HG02885 (cell line): ENCODE results near the gene NOX5.

ENCODE experiments used
- ATAC-seq: cut with Tn5 transposase; IDR thresholded peaks from one replicate; pipeline ENCODE4 v1.9.1; 2021; ENCODE audit warnings: mild to moderate bottlenecking; ENCODE audit not compliant: unreplicated experiment, poor library complexity

Gene NOX5

DNA sequence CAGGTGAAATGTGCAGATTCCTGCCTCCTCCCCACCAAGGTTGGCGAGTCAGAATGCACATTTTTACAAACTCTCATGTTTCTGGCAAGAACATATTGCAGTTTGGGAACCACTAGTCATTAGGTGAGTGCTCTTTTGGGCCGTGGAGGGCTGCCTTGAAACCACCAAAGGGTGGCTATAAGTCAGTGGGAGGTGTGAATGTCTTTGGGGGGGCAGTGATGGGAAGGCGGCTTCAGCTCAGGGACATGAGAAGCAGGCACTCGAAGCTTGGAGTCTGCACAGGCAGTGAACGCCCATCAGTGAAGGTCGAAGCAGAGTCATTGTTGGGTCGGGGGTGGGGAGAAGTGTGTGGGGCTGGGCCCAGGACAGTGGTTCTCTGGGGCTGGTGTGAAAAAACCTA lies 1.1 kb downstream of the NOX5 start:
- ATAC-seq, result no peak

- no peak for ATAC-seq
Observed at GRCh38 chr15:69016021-69016595, 1.6 kb downstream of the NOX5 start.

DNA sequence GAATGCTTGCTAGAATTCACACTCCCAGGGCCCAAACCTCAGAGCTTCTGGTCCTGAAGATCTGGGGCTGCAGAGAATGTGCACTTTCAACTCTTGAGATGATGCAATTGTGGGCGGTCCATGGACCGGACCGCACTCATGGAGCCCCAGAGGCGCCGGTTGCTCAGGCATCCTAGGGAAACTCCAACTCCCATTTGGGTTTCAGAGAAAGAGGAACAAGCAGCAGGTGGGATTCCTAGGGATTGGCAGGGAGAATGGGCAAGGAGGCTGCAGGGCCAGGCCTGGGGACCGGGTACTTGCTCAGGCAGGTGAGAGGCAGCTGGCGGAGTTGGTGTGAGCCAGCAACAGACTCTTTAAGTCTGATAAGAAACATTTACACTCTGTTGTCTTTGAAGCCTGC lies 3.5 kb downstream of the NOX5 start:
- ATAC-seq, result no peak

GRCh38 chr15:69018951-69019350 lies 4.5 kb downstream of the NOX5 start:
- ATAC-seq, result no peak

DNA sequence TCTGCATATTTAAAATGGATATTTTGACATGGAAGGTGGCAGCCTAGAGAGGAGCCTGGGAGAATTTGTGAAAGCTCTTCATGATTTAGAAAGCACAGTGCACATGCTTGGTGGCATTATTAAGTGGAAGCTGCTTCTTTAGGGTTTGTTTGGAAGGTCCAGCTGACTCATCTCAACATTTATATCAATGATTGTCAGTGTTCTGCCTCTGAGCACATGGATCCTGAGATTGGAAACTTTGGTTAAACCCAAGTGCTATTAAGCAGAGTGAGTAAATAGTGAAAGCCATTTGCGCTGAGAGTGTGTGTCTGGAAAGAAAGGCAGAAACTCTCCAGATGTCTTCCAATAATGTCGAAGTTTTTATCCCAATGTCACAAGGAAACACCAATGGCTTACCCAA lies 7.4 kb downstream of the NOX5 start:
- ATAC-seq, result no peak

DNA sequence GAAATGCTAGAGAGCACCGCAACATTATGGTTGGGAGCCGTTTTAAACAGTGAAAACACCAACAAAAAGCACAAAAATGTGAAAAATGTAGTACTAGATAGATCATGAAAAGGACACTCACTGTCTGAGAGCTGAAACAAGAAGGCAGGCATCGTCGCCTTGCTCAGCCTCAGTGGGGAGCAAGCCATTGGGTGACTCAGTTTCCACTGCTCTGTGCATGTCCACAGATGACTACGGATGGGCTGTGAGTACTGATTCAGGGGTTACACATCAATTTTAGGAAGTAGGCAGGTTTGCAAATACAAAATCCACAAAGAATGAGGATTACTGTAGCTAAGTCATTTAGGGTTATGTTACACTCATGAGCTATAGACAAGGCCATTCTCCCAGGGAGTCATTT lies 10.8 kb downstream of the NOX5 start:
- no peak for ATAC-seq

DNA sequence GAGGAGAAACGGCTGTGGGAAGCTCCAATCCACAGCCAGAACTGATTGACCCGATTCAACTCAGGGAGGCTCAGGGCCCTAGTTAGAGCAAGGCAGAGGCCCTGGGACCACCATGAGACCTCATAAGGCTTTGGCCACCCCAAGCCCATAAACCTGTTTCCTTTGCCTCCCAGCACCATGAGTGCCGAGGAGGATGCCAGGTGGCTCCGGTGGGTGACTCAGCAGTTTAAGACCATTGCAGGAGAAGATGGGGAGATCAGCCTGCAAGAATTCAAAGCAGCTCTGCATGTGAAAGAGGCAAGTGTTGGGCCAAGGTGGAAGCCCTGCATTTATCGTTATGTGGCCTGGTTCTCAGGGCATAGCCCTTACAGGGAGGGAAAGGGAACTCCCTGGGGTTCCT lies 11.9 kb downstream of the NOX5 start:
- ATAC-seq, result no peak

- no peak for ATAC-seq
Observed at GRCh38 chr15:69027976-69028518, 13.6 kb downstream of the NOX5 start.

DNA sequence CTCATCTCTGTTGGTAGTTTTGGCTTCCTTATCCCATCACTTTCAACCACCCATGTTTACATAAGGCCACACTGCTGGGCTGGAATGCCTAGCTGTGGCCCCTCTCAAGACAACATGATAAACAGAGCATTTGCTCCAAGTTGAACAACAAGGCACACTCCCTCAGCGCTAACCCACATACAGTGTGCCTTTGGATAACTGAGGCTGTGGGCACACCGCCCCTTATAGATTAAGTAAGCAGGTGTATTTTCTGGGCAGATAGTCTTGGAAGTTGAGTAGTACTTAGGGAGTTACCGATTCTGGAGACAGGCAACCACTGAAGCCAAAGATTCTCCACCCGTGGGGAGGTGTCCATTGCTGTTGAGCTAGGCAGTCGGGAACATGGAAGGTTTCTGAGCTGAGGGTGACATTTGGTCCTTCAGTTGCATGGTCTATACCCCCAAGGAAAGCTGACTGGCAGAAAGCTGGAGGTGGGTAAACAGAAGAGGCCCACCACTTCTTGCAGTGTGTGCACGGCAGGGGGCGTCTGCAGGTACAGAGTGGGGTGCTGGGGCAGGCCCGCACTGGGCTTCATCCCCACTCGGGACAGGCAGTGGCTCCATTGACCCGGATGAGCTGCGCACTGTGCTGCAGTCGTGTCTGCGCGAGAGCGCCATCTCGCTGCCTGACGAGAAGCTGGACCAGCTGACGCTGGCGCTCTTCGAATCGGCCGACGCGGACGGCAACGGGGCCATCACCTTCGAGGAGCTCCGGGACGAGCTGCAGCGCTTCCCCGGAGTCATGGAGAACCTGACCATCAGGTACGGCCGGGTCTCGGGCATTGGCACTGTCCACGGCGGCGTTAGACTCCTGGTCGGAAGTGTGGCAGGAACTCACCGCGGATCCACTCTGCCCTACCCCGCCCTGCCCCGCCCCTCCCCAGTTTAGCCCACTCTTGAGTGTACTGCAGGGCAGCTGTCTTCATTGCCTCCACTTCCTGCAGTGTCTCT lies 16.8 kb downstream of the NOX5 start:
- ATAC-seq, result no peak

DNA sequence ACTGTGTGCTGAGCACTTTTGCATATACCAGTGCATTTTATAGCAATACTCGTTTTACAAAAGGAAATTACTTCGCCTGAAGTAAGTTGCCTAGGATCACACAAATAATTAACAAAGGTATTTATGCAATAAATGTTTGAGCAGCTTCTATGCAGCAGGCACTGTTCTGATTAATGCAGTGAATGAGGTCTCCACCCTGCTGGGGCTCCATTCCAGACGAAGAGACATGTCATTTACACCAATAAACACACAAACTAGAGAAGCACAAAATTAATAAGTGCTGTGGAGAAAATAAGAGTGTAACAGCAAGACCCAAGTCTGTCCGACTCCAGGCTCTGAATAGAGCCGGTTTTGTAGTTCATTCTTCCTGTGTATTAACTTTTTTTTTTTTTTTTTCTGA lies 17.5 kb downstream of the NOX5 start:
- no peak for ATAC-seq

GRCh38 chr15:69032703-69033373 lies 18.3 kb downstream of the NOX5 start:
- ATAC-seq, result no peak

GRCh38 chr15:69034352-69034751 lies 19.9 kb downstream of the NOX5 start:
- no peak for ATAC-seq

DNA sequence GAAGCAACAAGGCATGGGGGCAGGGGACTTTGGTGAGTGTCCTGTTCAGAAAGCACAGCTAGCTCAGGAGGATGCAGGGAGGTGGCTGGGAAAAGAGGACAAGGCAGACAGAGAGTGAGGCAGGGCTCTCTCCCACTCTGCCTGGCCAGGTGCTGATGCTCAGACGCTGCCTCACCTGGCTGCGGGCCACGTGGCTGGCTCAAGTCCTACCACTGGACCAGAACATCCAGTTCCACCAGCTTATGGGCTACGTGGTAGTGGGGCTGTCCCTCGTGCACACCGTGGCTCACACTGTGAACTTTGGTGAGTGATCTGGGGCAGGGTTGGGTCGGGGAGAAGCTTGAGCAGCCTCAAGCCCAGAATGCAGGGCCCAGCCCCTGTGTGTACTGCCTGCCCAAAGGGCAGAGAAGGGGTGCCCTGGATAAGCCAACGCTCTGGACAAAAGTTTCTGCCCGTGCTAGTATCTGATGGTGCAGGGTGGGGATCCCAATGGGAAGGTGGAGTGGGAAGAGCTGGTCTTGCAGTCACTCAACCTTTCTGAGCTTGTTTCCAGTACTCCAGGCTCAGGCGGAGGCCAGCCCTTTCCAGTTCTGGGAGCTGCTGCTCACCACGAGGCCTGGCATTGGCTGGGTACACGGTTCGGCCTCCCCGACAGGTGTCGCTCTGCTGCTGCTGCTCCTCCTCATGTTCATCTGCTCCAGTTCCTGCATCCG lies 20.9 kb downstream of the NOX5 start:
- no peak for ATAC-seq

DNA sequence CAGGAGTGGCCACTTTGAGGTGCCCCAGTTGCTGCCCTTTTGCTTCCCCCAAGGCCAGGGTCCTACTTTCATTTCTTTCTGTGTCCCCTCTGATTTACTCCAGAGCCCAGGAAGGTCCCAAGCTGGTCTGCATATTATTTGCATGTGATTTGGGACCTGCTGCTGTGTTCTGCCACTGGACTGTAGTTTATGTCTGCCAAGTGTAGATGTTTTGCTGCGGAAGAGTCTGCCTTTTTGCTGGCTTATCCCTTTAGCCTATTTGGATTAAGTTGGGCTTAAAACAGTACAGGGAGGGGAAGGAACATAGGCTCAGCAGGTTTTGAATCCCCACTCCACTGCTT lies 21.4 kb downstream of the NOX5 start:
- ATAC-seq, result no peak

DNA sequence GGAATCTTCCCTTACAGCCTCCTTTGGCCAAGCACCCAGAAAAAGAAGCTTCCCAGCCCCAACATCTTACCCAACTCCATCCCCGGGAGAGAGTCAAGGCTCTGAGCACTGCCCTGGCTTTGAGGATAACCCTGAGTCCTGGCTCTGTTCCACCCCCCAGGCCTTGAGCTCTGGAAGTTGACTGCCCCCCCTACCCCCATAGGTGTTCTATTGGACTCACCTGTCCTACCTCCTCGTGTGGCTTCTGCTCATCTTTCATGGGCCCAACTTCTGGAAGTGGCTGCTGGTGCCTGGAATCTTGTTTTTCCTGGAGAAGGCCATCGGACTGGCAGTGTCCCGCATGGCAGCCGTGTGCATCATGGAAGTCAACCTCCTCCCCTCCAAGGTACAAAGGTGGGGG lies 22.3 kb downstream of the NOX5 start:
- ATAC-seq, result no peak

DNA sequence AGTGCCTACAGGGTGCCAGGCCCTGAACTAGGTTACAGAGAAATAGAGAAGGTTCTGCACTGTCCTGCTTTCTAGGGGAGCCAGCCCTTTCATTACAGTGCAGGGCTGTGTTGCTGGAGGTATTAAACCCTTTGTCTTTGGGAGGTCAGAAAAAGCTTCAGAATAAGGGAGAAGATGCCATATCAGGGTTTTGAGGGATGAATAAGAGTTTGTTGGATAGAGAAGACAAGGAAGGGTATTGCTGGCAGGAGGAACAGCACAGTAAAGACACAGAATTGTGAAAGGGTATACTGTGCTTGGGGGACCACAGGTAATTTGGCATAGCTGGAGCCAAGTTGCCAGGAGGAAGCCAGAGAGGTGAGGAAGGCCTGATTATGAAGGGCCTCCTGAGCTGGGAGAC lies 23.0 kb downstream of the NOX5 start:
- no peak for ATAC-seq

- ATAC-seq, result no peak
Observed at GRCh38 chr15:69037977-69038376, 23.5 kb downstream of the NOX5 start.

DNA sequence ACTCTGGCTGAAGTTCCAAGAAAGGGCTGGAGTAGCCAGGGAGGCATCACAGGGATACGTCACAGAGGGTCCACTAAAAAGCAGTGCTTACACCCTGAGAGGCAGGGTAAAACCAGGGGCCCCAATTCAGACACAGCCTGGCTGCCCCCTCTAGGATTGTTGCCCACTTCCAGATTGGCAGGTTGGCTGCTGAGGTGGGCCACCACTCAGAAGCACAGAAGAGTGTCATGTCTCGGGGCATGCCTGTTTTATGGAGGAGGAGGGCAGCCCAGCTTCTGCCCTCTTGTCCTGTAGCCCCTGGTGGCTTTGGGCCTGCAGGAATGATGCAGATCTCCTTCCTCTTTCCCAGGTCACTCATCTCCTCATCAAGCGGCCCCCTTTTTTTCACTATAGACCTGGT lies 24.0 kb downstream of the NOX5 start:
- ATAC-seq, result no peak

- ATAC-seq, result no peak
Observed at GRCh38 chr15:69039516-69040225, 25.2 kb downstream of the NOX5 start.

GRCh38 chr15:69042531-69042930 lies 28.0 kb downstream of the NOX5 start:
- ATAC-seq, result no peak
